Naive thymus-derived CD4-positive, alpha-beta T cell (primary cell): ENCODE data around the gene KHNYN. TPM values are rescaled to one million over a fixed set of nuclear protein-coding genes. Genes with fewer than 3 reads are reported as not detected.

Experiments used
- ATAC-seq: fragments of 150-1000 bp; cut with Tn5 transposase; 2 replicates; pipeline ENCODE4 v1.10.0; 2021; ENCODE audit warnings: mild to moderate bottlenecking, moderate library complexity
- CTCF ChIA-PET: fragments of 350-600 bp; sonication (Branson Sonifier 250); formaldehyde crosslinking; loops from one replicate; lab custom pipeline; 2021; ENCODE audit warnings: antibody characterized with exemption; lab: Charles Lee
- POLR2A ChIA-PET: fragments of 350-600 bp; sonication (Branson Sonifier 250); formaldehyde crosslinking; loops from one replicate; lab custom pipeline; 2021; ENCODE audit warnings: antibody characterized with exemption, inconsistent platforms; lab: Charles Lee
- DNase-seq, 9 donors: peaks; one replicate each; pipeline versions ENCODE4 v3.0.0 to v3.0.0-alpha.2; 2020 to 2022; ENCODE audit warnings: mixed read lengths in 1 of 9
- H3K27ac ChIP-seq: one replicate; pipeline ENCODE4 v1.7.0; 2013; ENCODE audit warnings: mild to moderate bottlenecking, low read depth, low read length, moderate library complexity
- H3K27me3 ChIP-seq, 2 donors: one replicate each; pipeline ENCODE4 v1.7.0; 2013; ENCODE audit warnings: low read length in 2 of 2, mild to moderate bottlenecking in 2 of 2, moderate library complexity in 2 of 2; ENCODE audit not compliant: control insufficient read depth in 2 of 2, insufficient read depth in 2 of 2
- H3K36me3 ChIP-seq, 3 experiments: 1 replicate in 2 of 3; 2 replicates in 1 of 3; pipeline ENCODE4 v1.7.0; 2013; ENCODE audit warnings: low read length in 3 of 3, mild to moderate bottlenecking in 3 of 3, moderate library complexity in 1 of 3; ENCODE audit not compliant: insufficient read depth in 3 of 3, control insufficient read depth in 2 of 3
- H3K4me1 ChIP-seq, 2 donors: one replicate each; pipeline ENCODE4 v1.7.0; 2013; ENCODE audit warnings: low read length in 2 of 2, mild to moderate bottlenecking in 2 of 2, moderate library complexity in 1 of 2; ENCODE audit not compliant: control insufficient read depth in 2 of 2, insufficient read depth in 2 of 2
- H3K4me3 ChIP-seq: 2 replicates; pipeline ENCODE4 v1.7.0; 2013; ENCODE audit warnings: mild to moderate bottlenecking, low read length
- H3K9me3 ChIP-seq, 3 experiments: 1 replicate in 2 of 3; 2 replicates in 1 of 3; pipeline ENCODE4 v1.7.0; 2013; ENCODE audit warnings: low read length in 3 of 3; ENCODE audit not compliant: control insufficient read depth in 2 of 3
- H3K27ac Mint-ChIP-seq, 9 donors: one replicate each; pipeline ENCODE4 v1.8.0; 2020 to 2022; ENCODE audit warnings: mixed read lengths in 9 of 9, mild to moderate bottlenecking in 8 of 9, moderate library complexity in 5 of 9, inconsistent platforms in 2 of 9
- H3K27me3 Mint-ChIP-seq, 5 donors: one replicate each; pipeline ENCODE4 v1.8.0; 2021 to 2022; ENCODE audit warnings: mixed read lengths in 5 of 5, mild to moderate bottlenecking in 1 of 5
- H3K36me3 Mint-ChIP-seq, 5 donors: one replicate each; pipeline ENCODE4 v1.8.0; 2020 to 2022; ENCODE audit warnings: mixed read lengths in 5 of 5, mild to moderate bottlenecking in 3 of 5, inconsistent platforms in 1 of 5
- H3K4me1 Mint-ChIP-seq, 7 donors: one replicate each; pipeline ENCODE4 v1.8.0; 2020 to 2022; ENCODE audit warnings: mixed read lengths in 7 of 7, mild to moderate bottlenecking in 3 of 7, inconsistent platforms in 1 of 7
- H3K4me3 Mint-ChIP-seq, 10 donors: one replicate each; pipeline ENCODE4 v1.8.0; 2020 to 2022; ENCODE audit warnings: mild to moderate bottlenecking in 10 of 10, mixed read lengths in 10 of 10, moderate library complexity in 6 of 10, inconsistent platforms in 2 of 10
- H3K9me3 Mint-ChIP-seq, 11 donors: one replicate each; pipeline ENCODE4 v1.8.0; 2020 to 2022; ENCODE audit warnings: mixed read lengths in 11 of 11, mild to moderate bottlenecking in 4 of 11, inconsistent platforms in 1 of 11, moderate library complexity in 1 of 11
- intact Hi-C, 2 donors: fragments of 100-400 bp; cut with micrococcal nuclease; formaldehyde crosslinking; loops; one replicate each; pipeline ENCODE4 v1.15.1; 2023
- polyA plus RNA-seq, 2 donors: library from polyadenylated mRNA; unstranded; fragments of 300-500 nt; fragmentation: Illumina TruSeq; gene quantifications; one replicate each; pipeline ENCODE4 v1.2.3, GENCODE V29; 2021
- total RNA-seq, 6 experiments: library from RNA in 5 of 6; stranded (reverse) in 5 of 6; gene quantifications; 1 replicate in 5 of 6; 2 replicates in 1 of 6; pipeline ENCODE4 v1.2.3 and lab custom pipeline; 2021 to 2026

The KHNYN gene
- total and polyA plus RNA-seq, 7 experiments from 2014 or later: 12.7 to 139 (median 118) TPM

GRCh38 chr14:24399999-24400718 lies 29.6 kb upstream of the KHNYN start:
- no peaks in the 10 kb centered on the region for H3K36me3 Mint-ChIP-seq
- CTCF ChIA-PET: no interaction called here
- Histone ChIP-seq H3K9me3 (no peaks in the 10 kb centered on the region), H3K4me3 (no peak overlapping the region), H3K27me3 (no peaks in the 10 kb centered on the region), H3K36me3 (no peaks in the 10 kb centered on the region), H3K27ac (no peak overlapping the region), H3K4me1 (peaks cover 0 to 5% of the 10 kb centered on the region in 2 donors)
- H3K27me3 Mint-ChIP-seq: peaks cover 0 to 68% (median 18%) of the 10 kb centered on the region in 5 donors
- H3K9me3 Mint-ChIP-seq: no peaks in the 10 kb centered on the region
- DNase-seq (no peak), ATAC-seq (no peak)
- intact Hi-C loops: loop anchor here in 1 of 2 donors (1.0 kb wide), 1 partner anchor 27 kb away; no protein-coding TSS in a partner anchor
- POLR2A ChIA-PET: interaction anchor here (0.9 kb wide), 1 partner anchor 30 kb away, joined by 4 read pairs; the partner anchor contains the start of gene KHNYN
- H3K4me3 Mint-ChIP-seq: peak overlapping the region in 9 of 10 donors; percentile 71 to 84 (median 79)
- no peak overlapping the region for H3K27ac Mint-ChIP-seq
- H3K4me1 Mint-ChIP-seq: peaks cover 0 to 18% (median 15%) of the 10 kb centered on the region in 7 donors

GRCh38 chr14:24401810-24402702 lies 27.7 kb upstream of the KHNYN start:
- ChIA-PET CTCF (no interaction called here), POLR2A (interaction anchor here (0.5 to 0.7 kb wide), 2 partner anchors 32 to 38 kb away, joined by 3 read pairs; no protein-coding TSS in a partner anchor)
- ATAC-seq: no peak

DNA sequence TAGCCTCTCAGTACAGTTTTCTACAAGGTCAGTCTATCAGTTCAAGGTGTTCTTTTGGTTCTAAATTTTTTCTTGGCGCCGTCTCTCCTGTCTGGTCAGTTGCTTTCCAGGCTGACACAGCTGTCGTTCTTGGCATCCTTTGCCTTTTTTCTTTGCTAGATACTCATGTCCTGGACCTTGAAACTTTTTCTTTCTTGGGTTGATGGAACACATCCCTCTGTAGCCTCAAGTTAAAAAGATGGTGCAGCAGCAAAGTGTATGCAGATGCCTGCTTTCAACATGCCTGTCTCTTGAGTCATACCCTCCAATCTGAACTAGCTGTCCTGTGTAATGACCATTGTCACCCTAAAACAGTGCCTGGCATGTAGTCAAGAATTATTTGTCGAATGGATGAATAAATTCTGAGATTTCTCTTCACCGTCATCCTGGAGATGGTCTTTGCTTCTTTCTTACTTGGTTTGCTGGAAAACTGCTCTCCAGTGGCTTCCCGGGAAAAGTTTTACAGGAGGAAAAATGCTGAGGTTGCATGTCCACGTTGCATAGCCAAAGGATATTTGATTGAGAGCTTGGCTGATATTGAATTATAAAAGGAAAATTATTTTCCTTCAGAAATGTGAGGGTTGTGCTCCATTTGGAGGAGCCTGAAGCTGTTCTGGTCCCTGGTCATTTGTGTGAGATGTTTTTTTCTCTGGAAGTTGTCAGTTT lies 26.3 kb upstream of the KHNYN start:
- no peak for DNase-seq
- Mint-ChIP-seq H3K36me3 (no peaks in the 10 kb centered on the region), H3K4me3 (no peak overlapping the region), H3K9me3 (no peaks in the 10 kb centered on the region), H3K27ac (no peak overlapping the region), H3K27me3 (peaks cover 10 to 60% (median 23%) of the 10 kb centered on the region in 5 donors), H3K4me1 (peaks cover 0 to 15% (median 9%) of the 10 kb centered on the region in 7 donors)
- no peaks in the 10 kb centered on the region for H3K36me3 ChIP-seq
- peaks cover 0 to 5% of the 10 kb centered on the region in 2 donors for H3K4me1 ChIP-seq
- intact Hi-C loops: no loop called here
- ATAC-seq: no peak
- no peak overlapping the region for H3K4me3 ChIP-seq
- CTCF ChIA-PET: no interaction called here
- H3K27ac ChIP-seq: no peak overlapping the region
- no peaks in the 10 kb centered on the region for H3K9me3 ChIP-seq
- H3K27me3 ChIP-seq: no peaks in the 10 kb centered on the region
- POLR2A ChIA-PET: no interaction called here

More at GRCh38 chr14:24401810-24402702, 27.7 kb upstream of the KHNYN start:
- H3K27ac ChIP-seq: no peak overlapping the region
- no peaks in the 10 kb centered on the region for H3K9me3 Mint-ChIP-seq
- no peak overlapping the region for H3K4me3 ChIP-seq
- no peaks in the 10 kb centered on the region for H3K9me3 ChIP-seq
- peaks cover 9 to 68% (median 23%) of the 10 kb centered on the region in 5 donors for H3K27me3 Mint-ChIP-seq
- H3K27ac Mint-ChIP-seq: peak overlapping the region in 1 of 9 donors; percentile 37
- H3K36me3 ChIP-seq: no peaks in the 10 kb centered on the region
- no peak for DNase-seq
- peaks cover 0 to 18% (median 11%) of the 10 kb centered on the region in 7 donors for H3K4me1 Mint-ChIP-seq
- H3K4me3 Mint-ChIP-seq: no peak overlapping the region
- no peaks in the 10 kb centered on the region for H3K36me3 Mint-ChIP-seq
- H3K4me1 ChIP-seq: peaks cover 0 to 5% of the 10 kb centered on the region in 2 donors
- no peaks in the 10 kb centered on the region for H3K27me3 ChIP-seq
- intact Hi-C loops: no loop called here

- no peaks in the 10 kb centered on the region for H3K27me3 ChIP-seq
- H3K27me3 Mint-ChIP-seq: peaks cover 10 to 52% (median 21%) of the 10 kb centered on the region in 5 donors
- no peaks in the 10 kb centered on the region for H3K9me3 ChIP-seq
- H3K27ac Mint-ChIP-seq: no peak overlapping the region
- no peaks in the 10 kb centered on the region for H3K36me3 ChIP-seq
- H3K4me1 Mint-ChIP-seq: peaks cover 0 to 7% (median 3%) of the 10 kb centered on the region in 7 donors
- no peak overlapping the region for H3K4me3 ChIP-seq
- ChIA-PET POLR2A (no interaction called here), CTCF (no interaction called here)
- no peak overlapping the region for H3K4me3 Mint-ChIP-seq
- no peaks in the 10 kb centered on the region for H3K9me3 Mint-ChIP-seq
- intact Hi-C loops: no loop called here
- DNase-seq (no peak), ATAC-seq (no peak)
- H3K36me3 Mint-ChIP-seq: no peaks in the 10 kb centered on the region
- H3K27ac ChIP-seq: no peak overlapping the region
- H3K4me1 ChIP-seq: no peaks in the 10 kb centered on the region
Observed at GRCh38 chr14:24404814-24405213, 24.9 kb upstream of the KHNYN start.

DNA sequence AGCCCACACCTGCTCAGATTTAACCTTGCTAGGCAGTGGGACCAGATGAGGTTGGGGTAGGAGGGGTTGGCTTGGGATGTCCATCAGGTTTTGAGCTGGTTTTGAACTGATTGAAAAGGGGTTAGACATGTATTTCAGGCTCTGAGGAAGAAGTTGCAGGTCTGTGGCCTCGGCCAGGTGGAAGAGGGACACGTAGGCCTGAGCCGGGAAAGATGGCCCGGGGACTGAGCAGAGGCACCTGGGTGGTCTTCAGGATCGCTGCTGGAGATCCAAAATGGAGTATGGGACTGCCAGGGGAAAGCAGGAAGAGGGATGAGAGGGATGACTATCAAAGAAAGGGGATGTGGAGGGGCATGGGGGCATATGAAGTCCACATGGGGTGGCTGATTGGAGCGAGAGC lies 23.3 kb upstream of the KHNYN start:
- DNase-seq (no peak), ATAC-seq (no peak)
- POLR2A ChIA-PET: no interaction called here
- intact Hi-C loops: no loop called here
- no peaks in the 10 kb centered on the region for H3K36me3 ChIP-seq
- Mint-ChIP-seq H3K9me3 (no peaks in the 10 kb centered on the region), H3K4me3 (no peak overlapping the region), H3K36me3 (no peaks in the 10 kb centered on the region), H3K27ac (no peak overlapping the region), H3K4me1 (peaks cover 0 to 5% (median 0%) of the 10 kb centered on the region in 7 donors), H3K27me3 (peaks cover 10 to 45% (median 17%) of the 10 kb centered on the region in 5 donors)
- H3K9me3 ChIP-seq: no peaks in the 10 kb centered on the region
- H3K4me1 ChIP-seq: no peaks in the 10 kb centered on the region
- H3K27ac ChIP-seq: no peak overlapping the region
- H3K27me3 ChIP-seq: no peaks in the 10 kb centered on the region
- H3K4me3 ChIP-seq: no peak overlapping the region
- CTCF ChIA-PET: interaction anchor here (1.2 kb wide), 1 partner anchor 163 kb away, joined by 3 read pairs; no protein-coding TSS in a partner anchor
